ENCODE data around the gene LRRC74B.
"Not testable (repeated sequence)": the region's sequence is repeated elsewhere in the genome, so short reads cannot be mapped to it uniquely, and the experiment has no call there.

The LRRC74B gene

GRCh38 chr22:21092797-21093554, 47.2 kb downstream of the LRRC74B start:
- peaks cover 9% of the 10 kb centered on the region for H3K4me1 Mint-ChIP-seq
- no peaks in the 10 kb centered on the region for H3K9me3 Mint-ChIP-seq
- no peak for TF ChIP-seq CTCF (IDR thresholded peaks at IDR 0.05)
- no peak for DNase-seq
- no peak overlapping the region for H3K4me3 Mint-ChIP-seq
- no peaks in the 10 kb centered on the region for H3K36me3 Mint-ChIP-seq (ENCODE audit: low read depth)
- H3K27ac Mint-ChIP-seq: no peak overlapping the region
- H3K27me3 Mint-ChIP-seq (ENCODE audit: low read depth, poor library complexity): peaks cover 19% of the 10 kb centered on the region

- not testable (repeated sequence) for H3K36me3 Mint-ChIP-seq (ENCODE audit: low read depth); H3K27ac Mint-ChIP-seq; H3K9me3 Mint-ChIP-seq; H3K4me1 Mint-ChIP-seq; DNase-seq; H3K4me3 Mint-ChIP-seq
- peaks cover 17% of the 10 kb centered on the region for H3K27me3 Mint-ChIP-seq (ENCODE audit: low read depth, poor library complexity)
Observed at GRCh38 chr22:21093555-21094137, 47.9 kb downstream of the LRRC74B start.

- Mint-ChIP-seq H3K4me3 (no peak overlapping the region), H3K4me1 (peaks cover 9% of the 10 kb centered on the region), H3K9me3 (no peaks in the 10 kb centered on the region), H3K36me3 (ENCODE audit: low read depth) (no peaks in the 10 kb centered on the region), H3K27ac (no peak overlapping the region), H3K27me3 (ENCODE audit: low read depth, poor library complexity) (peaks cover 25% of the 10 kb centered on the region)
- TF ChIP-seq CTCF (IDR thresholded peaks at IDR 0.05): no peak
- no peak for DNase-seq
Observed at GRCh38 chr22:21094911-21095772, 49.4 kb downstream of the LRRC74B start.

- no peak for DNase-seq
- peaks cover 9% of the 10 kb centered on the region for H3K4me1 Mint-ChIP-seq
- TF ChIP-seq CTCF (IDR thresholded peaks at IDR 0.05): no peak
- no peaks in the 10 kb centered on the region for H3K36me3 Mint-ChIP-seq (ENCODE audit: low read depth)
- H3K9me3 Mint-ChIP-seq: no peaks in the 10 kb centered on the region
- H3K27me3 Mint-ChIP-seq (ENCODE audit: low read depth, poor library complexity): peaks cover 29% of the 10 kb centered on the region
- no peak overlapping the region for H3K4me3 Mint-ChIP-seq
- H3K27ac Mint-ChIP-seq: no peak overlapping the region
Observed at GRCh38 chr22:21095773-21096107, 50.0 kb downstream of the LRRC74B start.

- not testable (repeated sequence) for H3K27ac Mint-ChIP-seq; H3K36me3 Mint-ChIP-seq (ENCODE audit: low read depth); H3K4me1 Mint-ChIP-seq; H3K9me3 Mint-ChIP-seq; DNase-seq; H3K4me3 Mint-ChIP-seq
- peaks cover 31% of the 10 kb centered on the region for H3K27me3 Mint-ChIP-seq (ENCODE audit: low read depth, poor library complexity)
Observed at GRCh38 chr22:21096878-21097277, 51.1 kb downstream of the LRRC74B start.

- TF ChIP-seq CTCF (IDR thresholded peaks at IDR 0.05): no peak
- Mint-ChIP-seq H3K9me3 (no peaks in the 10 kb centered on the region), H3K27ac (no peak overlapping the region), H3K36me3 (ENCODE audit: low read depth) (no peaks in the 10 kb centered on the region), H3K4me1 (peaks cover 16% of the 10 kb centered on the region), H3K4me3 (no peak overlapping the region), H3K27me3 (ENCODE audit: low read depth, poor library complexity) (peaks cover 41% of the 10 kb centered on the region)
- no peak for DNase-seq
Observed at GRCh38 chr22:21098099-21098671, 52.4 kb downstream of the LRRC74B start.

Data from nephron progenitor cell (in vitro differentiated cells).